ENCODE data around the gene CHCHD3.

The CHCHD3 gene

DNA sequence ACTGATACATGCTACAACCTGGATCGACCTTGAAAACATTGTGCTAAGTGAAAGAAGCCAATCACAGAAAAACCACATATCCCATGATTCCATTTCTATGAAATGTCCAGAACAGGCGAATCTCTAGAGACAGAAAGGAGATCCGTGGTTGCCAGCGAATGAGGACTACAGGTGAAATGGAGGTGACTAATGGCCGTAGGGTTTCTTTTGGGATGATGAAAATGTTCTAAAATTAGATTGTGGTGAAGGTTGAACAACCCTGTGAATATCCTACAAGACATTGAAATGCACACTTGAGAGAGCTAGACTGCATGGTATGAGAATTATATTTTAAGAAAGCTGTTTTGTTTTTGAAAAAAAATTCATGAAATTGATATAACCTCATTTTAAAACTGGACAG, 317.1 kb downstream of the CHCHD3 start:
- no peak for DNase-seq

DNA sequence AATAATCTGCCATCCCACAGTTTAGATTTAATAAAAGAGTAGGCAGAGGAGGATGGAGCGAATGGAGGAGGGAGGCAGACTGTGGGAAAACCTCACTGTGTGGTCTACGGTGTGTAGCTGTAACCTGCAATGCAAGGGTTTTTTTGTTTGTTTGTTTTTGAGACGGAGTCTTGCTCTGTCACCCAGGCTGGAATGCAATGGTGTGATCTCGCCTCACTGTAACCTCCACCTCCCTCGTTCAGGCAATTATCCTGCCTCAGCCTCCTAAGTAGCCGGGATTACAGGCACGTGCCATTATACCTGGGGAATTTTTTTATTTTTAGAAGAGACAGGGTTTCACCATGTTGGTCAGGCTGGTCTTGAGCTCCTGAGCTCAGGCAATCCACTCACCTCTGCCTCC, 321.0 kb downstream of the CHCHD3 start:
- no peak for DNase-seq

DNA sequence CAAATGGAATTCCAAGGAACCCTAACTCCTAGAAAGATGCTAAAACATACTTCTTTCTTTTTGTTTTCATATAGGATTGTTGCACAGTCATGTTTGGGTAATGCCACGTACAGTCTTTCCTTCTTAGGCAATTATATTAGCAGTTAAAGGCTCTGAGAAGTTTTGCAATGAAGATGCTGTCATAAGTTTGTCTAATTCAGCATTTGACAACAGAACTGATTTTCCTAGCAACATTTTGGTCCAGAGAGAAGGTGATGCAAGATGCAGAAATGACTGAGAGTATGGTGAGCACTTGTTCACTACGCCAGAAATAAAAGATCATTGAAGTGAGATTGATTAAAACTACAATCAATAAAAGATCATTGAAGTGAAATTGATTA, 321.7 kb downstream of the CHCHD3 start:
- no peak for DNase-seq

DNA sequence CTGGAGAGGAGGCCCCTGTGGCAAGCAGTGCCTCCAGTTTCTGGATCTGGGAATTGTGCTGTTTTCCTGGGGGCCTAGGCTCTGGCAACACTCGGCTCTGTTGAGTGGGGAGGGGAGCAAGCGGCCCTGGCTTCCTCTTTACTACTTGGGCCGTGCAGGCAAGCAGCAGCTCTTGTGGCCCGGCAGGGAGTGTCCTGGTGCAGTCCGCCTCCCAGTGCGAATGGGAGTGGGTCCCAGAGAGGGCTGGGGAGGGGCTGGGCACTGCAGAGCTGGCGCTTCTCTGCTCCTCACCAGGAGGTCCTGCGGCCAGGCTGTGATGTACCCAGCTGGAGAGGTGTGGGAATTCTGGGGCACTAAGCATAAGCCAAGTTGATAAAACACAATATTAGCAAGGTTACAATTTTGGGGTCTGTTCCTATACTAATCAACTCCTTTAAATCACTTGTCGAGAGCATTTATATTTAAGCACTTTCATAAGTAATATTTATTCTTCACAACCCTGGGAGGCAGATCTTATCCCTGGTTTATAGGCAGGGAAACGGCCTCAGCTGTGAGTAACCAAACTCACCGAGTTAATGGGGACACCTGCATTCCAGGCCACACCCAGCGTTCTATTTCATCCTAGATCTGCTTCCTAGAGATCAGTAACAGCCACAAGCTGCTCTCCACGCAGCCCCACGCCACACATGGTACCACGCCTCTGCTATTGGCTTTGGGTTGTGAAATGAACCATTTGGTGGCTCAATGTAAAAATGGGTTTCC, 322.2 kb downstream of the CHCHD3 start:
- no peak for DNase-seq

DNA sequence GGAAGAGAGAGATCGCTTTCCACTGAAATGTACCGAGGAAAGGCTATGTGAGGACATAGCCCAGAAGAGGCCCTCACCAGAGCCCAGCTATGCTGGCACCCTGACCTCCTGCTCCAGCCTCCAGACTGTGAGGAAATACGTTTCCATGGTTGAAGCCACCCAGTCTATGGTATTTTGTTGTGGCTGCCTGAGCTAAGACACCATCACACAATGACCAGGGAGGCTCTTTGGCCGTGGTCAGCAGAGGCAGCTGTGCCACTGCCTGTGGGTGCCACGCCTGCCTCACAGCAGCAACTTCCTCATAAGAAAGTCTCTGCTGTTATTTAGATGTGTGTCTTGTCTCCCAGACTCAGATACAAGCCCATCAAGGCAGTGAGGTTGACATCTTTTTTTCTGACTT, 322.9 kb downstream of the CHCHD3 start:
- DNase-seq: no peak

DNA sequence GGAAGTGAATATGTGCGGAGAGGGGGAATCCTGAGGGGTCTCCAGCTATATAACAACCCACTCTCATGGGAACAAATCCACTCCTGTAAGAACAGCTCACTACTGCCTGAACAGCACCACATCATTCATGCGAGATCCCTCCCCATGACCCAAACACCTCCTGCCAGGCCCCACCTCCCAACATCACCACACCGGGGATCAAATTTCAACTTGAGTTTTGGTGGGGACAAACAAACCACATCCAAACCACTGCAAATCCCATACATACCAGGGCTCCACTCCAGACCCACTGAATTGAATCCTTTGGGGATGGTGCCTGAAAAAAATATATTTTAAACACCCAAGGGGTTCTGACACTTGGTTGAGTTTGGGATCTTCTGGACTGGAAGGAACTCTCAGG, 324.1 kb downstream of the CHCHD3 start:
- no peak for DNase-seq

DNA sequence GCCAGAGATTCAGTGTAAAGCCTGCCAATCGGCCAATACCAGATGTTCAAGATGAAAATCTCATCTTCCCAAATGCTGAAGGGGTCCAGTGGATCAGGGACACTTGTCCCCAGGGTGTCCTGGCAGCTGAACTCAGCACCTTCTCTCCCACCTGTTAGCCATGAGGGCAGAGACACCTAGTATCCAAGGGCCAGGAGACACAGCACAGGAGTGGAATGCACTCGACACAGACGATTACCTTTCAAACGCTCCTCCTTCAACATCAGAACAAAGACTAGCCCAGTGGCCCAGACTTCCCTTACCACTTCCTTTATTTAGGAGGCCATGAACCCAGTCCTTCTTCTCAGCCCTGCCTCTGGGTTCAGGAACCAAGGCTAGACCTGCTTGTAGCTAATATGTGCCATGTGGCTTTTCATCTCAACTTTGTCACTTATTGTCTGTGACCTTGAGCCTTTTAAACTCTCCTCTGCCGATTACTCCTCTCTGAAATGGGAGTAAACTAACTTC, 325.4 kb downstream of the CHCHD3 start:
- peak; percentile 24 for DNase-seq

DNA sequence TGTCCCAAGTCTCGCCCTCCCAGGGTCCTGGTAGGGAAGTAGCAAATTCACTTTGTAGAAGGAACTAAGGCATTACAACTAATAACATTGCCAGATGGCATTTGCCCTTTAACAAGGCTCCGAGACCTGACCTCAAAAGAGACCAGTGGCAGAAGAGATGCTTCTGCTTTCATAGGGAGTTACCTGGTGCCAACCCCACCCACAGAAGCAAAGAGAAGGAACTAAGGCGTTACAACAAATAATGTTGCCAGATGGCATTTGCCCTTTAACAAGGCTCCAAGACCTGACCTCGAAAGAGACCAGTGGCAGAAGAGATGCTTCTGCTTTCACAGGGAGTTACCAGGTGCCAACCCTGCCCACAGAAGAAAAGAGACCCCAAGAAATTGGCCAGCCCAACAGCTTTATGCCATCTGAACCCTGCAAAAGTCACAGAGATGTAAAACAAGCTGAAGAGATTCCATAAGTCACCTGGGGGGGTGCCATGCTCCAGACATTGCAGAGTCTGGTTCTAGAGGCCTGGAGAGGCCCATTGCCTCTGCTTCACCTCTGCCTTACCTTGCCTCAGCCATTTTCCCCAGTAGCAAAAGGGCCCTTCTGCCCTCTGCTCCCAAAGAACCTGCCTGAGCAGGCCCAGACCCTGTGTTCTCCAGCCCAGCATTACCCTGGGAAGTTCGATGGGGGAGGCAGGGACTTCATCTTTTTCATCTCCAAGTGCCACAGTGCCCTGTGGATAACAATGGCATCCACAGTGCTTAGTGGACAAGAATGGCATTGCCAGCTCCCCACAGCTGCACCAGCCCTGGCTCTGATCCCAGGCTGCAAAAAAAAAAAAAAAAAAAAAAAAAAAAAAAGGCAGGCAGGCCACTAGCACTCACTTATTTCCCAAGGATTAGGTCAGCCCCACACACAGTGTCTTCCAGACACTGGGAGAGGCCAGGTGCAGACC, 326.1 kb downstream of the CHCHD3 start:
- no peak for DNase-seq

DNA sequence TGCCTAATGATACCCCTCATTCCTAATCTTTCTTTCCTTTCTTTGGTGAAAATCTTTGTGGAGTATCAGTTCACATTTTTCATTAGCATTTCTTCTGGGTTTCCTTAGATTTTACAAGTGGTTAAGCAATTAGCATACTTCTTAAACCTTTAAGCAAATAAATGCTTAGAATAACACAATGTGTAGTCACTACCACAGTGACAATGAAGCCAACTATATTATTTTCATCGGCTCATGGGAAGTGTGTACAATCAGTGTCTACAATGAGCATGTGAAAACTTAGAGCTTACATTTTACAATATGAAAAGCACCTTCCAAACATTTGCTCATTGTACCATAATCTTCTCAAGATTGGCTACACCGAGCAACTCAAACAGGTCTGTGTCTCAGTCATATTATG, 329.5 kb downstream of the CHCHD3 start:
- DNase-seq: no peak

DNA sequence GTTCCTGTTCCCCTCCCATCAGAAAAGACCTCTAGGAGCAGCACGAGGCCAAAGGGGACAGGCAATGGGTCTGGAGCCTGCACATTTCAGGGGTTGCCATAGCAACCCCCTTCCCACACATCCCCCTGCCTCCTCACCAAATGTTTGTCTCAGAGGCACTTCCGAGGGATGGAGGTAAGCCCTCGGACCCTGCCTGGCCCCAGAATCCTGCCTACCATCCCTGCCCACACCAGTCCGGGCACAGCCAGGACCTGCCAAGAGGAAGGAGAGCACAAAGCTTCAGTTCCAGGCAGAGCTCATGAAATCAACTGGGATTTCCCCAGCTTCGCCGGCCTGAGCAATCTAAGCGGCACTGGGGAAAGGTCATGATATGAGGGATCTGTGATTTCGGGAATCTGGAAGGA, 330.6 kb downstream of the CHCHD3 start:
- no peak for DNase-seq

DNA sequence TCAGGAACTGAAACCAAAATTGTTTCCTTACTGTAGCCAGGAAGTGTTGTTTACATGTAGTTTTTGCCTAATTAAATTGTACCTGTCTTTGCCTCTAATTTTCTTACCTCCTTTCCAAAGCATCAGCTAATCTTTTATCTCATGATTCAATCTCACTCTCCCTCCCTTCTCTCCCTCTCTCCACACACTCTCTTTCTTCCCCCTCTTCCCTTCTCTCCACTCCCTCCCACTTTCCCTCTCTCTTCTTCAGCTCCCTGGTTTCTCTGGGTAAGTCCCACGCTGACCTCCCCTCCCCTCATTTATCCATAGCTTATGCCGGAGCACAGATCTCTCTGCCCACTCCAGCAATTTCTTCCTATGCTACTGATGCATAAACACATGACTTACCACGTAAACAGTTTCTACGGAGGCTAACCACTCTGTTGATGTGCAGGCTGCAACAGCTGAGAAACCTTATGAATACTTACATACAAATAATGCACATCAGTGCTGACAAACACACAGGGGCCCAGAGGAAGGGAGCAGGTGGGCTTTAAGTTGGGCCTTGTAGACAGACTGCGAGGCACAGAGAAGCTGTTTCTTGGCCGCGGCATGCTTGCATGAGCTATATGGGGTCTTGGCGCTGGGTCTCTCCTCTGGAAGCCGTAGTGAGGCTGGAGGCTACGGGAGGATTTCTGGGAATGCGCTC, 331.2 kb downstream of the CHCHD3 start:
- no peak for DNase-seq

DNA sequence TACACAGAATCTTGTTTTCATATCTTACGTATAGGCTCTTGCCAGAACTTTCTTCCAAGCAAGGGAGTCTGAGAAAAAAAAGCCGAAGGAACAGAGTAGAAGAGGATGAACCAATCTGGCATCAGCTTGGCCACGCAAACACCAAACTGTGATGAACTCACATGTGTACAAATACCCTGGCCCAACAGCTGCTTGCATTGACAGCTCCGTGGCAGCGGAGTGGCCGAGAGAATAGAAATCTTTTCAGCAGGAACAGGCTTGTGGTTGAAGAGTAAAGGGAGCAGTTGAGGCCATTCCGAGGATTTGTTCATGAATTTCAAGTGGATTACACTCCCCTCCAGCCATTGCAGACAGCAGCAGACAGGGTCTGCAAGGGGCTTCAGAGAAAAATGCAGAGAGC, 331.8 kb downstream of the CHCHD3 start:
- no peak for DNase-seq

DNA sequence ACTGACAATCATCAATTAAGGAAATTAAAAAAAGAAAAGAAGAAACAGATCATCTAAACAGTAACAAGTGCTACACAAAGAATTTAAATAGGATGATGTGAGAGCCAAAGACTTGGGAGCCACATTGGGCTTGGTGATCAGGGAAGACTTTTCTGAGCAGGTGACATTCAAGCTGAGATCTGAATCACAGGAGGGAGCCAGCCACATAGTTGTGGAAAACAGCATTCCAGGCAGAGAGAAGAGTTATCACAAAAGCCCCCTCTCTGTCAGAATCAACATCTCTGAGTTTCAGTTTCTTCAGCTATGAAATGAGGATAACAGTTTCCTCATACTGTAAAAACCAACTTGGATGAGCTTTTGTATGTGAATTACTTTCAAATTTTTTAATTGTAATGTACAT, 336.4 kb downstream of the CHCHD3 start:
- DNase-seq: no peak

DNA sequence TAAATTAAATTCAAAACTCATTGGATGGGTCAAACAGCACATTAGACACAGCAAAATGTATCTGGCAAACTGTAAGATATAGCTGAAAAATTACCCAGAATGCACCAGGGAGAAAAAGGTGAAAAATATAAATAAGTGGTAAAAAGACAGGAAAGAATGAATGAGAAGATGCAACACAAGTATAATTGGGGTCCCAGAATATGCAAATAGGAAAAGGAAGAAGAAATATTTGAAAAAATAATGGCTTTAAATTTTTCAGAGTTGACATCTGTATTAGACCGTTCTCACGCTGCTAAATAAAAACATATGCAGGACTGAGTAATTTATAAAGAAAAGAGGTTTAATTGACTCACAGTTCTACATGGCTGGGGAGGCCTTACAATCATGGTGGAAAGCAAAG, 337.9 kb downstream of the CHCHD3 start:
- DNase-seq: no peak

DNA sequence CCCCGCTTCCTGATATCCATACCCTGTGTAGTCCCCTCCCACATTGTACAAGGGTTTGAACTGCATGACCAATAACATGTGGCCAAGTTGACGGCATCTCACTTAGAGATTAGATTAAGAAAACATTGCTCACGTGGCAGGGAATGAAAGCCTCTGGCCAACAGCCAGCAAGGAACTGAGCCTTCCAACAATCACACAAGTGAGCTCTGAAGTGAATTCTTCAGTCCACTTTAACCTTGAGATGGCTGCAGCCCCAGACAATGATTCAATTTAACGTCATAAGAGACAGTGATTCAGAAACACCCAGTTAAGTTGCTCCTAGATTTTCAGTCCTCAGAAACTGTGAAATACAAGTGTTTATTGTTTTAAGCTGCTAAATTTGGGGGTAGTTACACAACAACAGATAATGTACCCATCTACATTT, 339.7 kb downstream of the CHCHD3 start:
- peak; percentile 35 for DNase-seq

DNA sequence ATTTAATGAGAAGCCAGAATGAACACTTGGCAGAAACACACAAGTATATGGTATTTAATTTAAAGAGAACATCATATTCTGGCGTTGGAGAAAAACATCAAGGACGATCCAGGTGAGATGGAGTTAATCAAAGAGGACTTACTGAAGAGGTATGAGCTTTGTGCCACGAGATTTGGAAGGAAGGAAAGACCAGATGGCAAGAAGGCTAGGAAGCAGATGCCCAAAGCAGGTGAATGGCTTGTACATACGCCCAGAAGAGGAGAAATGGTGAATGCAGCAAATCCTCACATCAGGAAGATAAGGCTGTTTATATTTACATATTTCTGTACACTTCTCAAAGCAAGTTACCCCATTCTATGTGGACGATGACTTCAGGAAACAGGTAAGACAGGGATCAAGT, 341.7 kb downstream of the CHCHD3 start:
- DNase-seq: no peak

DNA sequence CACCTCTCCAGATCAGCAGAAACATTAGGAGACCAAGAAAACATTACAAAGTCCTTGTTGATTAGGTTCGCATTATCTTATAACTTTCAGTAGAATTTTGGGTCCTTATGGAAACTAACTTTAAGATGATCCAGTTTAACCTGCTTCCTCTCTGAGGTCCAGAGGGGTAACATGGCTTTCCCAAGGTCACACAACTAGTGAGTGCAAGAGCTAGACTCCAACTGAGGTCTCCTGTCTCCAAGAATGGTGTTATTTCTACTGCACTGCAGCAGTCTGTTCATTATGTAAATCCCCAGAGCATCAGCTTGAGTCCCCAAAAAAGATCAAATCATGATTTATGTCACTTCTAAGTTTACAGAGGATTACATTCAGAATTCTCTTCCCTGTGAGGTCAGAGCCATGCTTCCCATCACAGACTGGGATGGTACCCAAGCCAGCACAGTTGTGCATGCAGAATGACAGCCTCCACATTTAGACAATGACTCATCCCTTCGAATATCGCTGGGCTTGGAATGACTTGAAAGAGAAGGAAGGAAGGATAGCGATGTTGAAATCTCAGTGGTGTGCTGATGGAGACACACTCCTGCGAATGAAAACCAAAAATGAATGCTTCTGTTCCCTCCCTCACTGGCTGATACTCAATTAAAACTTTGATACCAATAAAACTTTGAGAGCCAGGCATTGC, 342.5 kb downstream of the CHCHD3 start:
- DNase-seq: no peak

DNA sequence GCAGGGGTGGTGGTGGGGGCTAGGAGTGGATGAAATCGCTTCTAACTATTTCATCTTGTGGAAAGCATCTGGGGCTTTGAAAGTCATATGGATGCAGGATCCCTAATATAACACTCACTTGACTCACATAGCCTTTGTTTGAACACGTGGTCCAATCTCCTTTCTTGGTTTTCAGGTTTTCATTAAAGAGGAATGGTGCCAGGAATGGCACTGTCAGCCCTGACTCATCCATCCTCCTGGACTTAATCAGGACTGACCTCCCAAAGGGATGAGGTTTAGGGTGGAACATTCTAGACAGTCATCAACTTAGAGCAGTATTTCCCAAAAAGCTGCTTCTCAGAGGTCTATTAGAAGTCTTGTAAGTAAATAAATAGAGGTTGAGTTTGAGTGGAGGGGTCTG, 343.6 kb downstream of the CHCHD3 start:
- DNase-seq: no peak

DNA sequence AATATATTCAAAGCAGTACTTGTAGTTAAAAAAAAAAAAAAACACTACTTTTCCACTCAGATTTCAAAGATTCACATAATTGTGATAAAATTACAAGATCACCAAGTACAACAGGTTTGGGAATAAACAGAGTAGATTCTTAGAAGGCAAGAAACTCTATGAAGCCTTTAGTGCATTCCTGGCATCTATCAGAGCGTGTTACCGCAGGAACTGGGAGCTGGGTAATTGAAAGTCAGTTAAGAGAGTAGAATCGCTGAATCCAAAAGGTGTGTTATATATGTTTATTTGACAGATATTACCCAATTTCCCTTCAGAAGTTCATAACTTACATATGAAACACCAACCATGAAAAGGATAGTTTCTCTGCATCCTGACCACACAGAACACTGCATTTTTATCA, 346.4 kb downstream of the CHCHD3 start:
- no peak for DNase-seq
